Measurements from ENCODE around the gene PACSIN3. TPM values are rescaled to one million over a fixed set of nuclear protein-coding genes. Genes with fewer than 3 reads are reported as not detected.

Gene PACSIN3
- total and polyA plus RNA-seq, 2 of the 8 experiments (the other 6 are each of a cell fraction or from before 2014, with no cell fraction given) = 23.8 to 47.2 TPM

DNA sequence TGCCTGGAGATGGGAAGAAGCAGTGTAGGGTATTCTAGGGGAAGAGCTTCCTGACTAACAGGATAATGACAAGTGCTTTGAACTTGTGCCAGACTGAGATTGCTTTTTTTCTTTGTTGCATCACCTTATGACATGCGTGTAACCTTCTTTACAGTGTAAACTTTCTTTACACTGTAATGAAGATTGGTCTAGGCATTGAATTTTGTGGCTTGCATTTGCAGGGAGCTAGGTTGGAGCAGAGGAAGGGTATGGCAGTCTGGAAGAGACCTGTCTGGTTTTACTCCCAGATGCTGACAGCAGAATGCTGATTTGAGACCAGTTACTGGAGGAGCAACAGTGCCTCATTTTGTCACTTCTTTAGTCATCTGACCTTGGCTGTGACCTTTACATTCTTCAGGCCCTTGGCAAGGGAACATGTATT lies 34.2 kb upstream of the PACSIN3 start:
- no peaks in the 10 kb centered on the region for H3K9me3 ChIP-seq (ENCODE audit: insufficient read depth in 2 of 2, low read depth in 1 of 2, low read length in 1 of 2)
- no peak for DNase-seq (ENCODE audit: low read depth in 1 of 2, low spot score in 2 of 2)
- peaks cover 10% of the 10 kb centered on the region for H3K23me2 ChIP-seq (ENCODE audit: low read depth, low read length)
- H4K20me1 ChIP-seq (replicated peaks in 1 of 2; ENCODE audit: control insufficient read depth in 1 of 2, insufficient read depth in 2 of 2, low read length in 2 of 2) = peaks cover 0 to 5% of the 10 kb centered on the region in 2 experiments
- H3K14ac ChIP-seq (ENCODE audit: insufficient read length) = no peak overlapping the region
- H3K4me3 ChIP-seq (ENCODE audit: extremely low read depth in 1 of 4, insufficient read depth in 2 of 4, low read depth in 3 of 4, low read length in 4 of 4) = no peak overlapping the region
- H3K56ac ChIP-seq (replicated peaks; ENCODE audit: insufficient read length, low read depth, low read length) = no peak overlapping the region
- H3K79me2 ChIP-seq (ENCODE audit: control insufficient read depth in 1 of 2, insufficient read depth in 2 of 2, low read length in 2 of 2) = peaks cover 6 to 26% of the 10 kb centered on the region in 2 experiments; a peak in 3 of 4 replicates
- no peak overlapping the region for H3K18ac ChIP-seq (ENCODE audit: extremely low read depth, low read length)
- CTCF ChIA-PET (ENCODE audit: partially characterized antibody) = interaction anchor here (1.2 to 9.1 kb wide), 6 partner anchors 12 to 135 kb away, joined by 4 to 79 read pairs (median 9); partner anchors contain the start of gene ARFGAP2
- no peak overlapping the region for H4K91ac ChIP-seq (replicated peaks; ENCODE audit: insufficient read length, low read length)
- H2BK5ac ChIP-seq (ENCODE audit: low read depth, low read length) = no peak overlapping the region
- H2AFZ ChIP-seq (ENCODE audit: low read length) = no peak overlapping the region
- H4K5ac ChIP-seq (ENCODE audit: insufficient read length, low read depth, low read length) = no peak overlapping the region
- no peaks in the 10 kb centered on the region for H3K27me3 ChIP-seq (replicated peaks in 1 of 4; ENCODE audit: control insufficient read depth in 3 of 4, extremely low read depth in 1 of 4, insufficient read depth in 3 of 4, low read length in 3 of 4)
- TF ChIP-seq JUND (IDR thresholded peaks at IDR 0.05; ENCODE audit: low read length) (no peak), SIRT6 (IDR thresholded peaks at IDR 0.05; ENCODE audit: low read length) (no peak), SRF (IDR thresholded peaks at IDR 0.05; ENCODE audit: low read depth, low read length) (no peak), BACH1 (IDR thresholded peaks at IDR 0.05; ENCODE audit: low read length) (no peak), SP2 (IDR thresholded peaks at IDR 0.05; ENCODE audit: low read length) (no peak), NANOG (IDR thresholded peaks at IDR 0.05; ENCODE audit: insufficient read depth, low read depth, low read length, poor library complexity, severe bottlenecking) (no peak), KDM5A (IDR thresholded peaks at IDR 0.05; ENCODE audit: low read length) (no peak)
- no peak overlapping the region for H2BK12ac ChIP-seq (ENCODE audit: low read depth, low read length)
- peaks cover 18 to 35% (median 27%) of the 10 kb centered on the region in 4 experiments; a peak in 7 of 8 replicates for H3K36me3 ChIP-seq (ENCODE audit: control insufficient read depth in 2 of 4, insufficient read depth in 4 of 4, low read length in 3 of 4)
- H3K9ac ChIP-seq (replicated peaks in 1 of 4; ENCODE audit: extremely low read depth in 1 of 4, low read depth in 3 of 4, low read length in 3 of 4) = no peak overlapping the region
- no peak overlapping the region for H3K4me2 ChIP-seq (ENCODE audit: insufficient read depth in 1 of 2, low read depth in 2 of 2, low read length in 2 of 2)
- H2BK120ac ChIP-seq (replicated peaks; ENCODE audit: low read depth, low read length) = no peak overlapping the region
- no peak for FAIRE-seq
- peaks cover 0 to 10% (median 8%) of the 10 kb centered on the region in 4 experiments; a peak in 6 of 7 replicates for H3K4me1 ChIP-seq (replicated peaks in 1 of 4; ENCODE audit: control insufficient read depth in 3 of 4, insufficient read depth in 4 of 4, low read length in 3 of 4)
- 88% methylated on average over 1 of the region's 1 CpG; no CpG with 5 or more reads in 1 of the 2 experiments for WGBS, 2 experiments (ENCODE audit: extremely low coverage in 1 of 2, insufficient coverage in 1 of 2, insufficient read length in 1 of 2, insufficient replicate concordance in 2 of 2, low coverage in 1 of 2, low lambda C conversion rate in 2 of 2, missing lambda C conversion rate in 1 of 2)
- H2BK20ac ChIP-seq (ENCODE audit: low read length) = no peak overlapping the region
- POLR2A ChIA-PET (ENCODE audit: partially characterized antibody) = interaction anchor here (0.9 to 3.4 kb wide), 8 partner anchors 10 to 39 kb away, joined by 3 to 23 read pairs (median 3); partner anchors contain the start of gene ACP2
- H3K79me1 ChIP-seq (ENCODE audit: low read depth, low read length) = no peaks in the 10 kb centered on the region; the same call in 1 of the 2 replicates
- H2BK15ac ChIP-seq (ENCODE audit: low read length) = no peak overlapping the region
- no peak overlapping the region for H3K23ac ChIP-seq (ENCODE audit: insufficient read length)
- no peak overlapping the region for H2AK5ac ChIP-seq (ENCODE audit: low read depth, low read length)
- H4K8ac ChIP-seq (ENCODE audit: extremely low read depth, insufficient read depth, low read length) = no peak overlapping the region
- H3K4ac ChIP-seq (replicated peaks; ENCODE audit: insufficient read length, low read depth, low read length) = no peak overlapping the region
- H3K27ac ChIP-seq (ENCODE audit: low read depth, low read length) = no peak overlapping the region
